Measurements from ENCODE around the gene ACTL7B. TPM values are rescaled to one million over a fixed set of nuclear protein-coding genes. Genes with fewer than 3 reads are reported as not detected.

ACTL7B gene
- total RNA-seq (2022), result not detected in 2 replicates
- Bru-seq, nascent RNA, result percentile 30 among the genes with signal in this experiment
- BruChase-seq, experiment 1, labeled RNA remaining after a 6-hour chase, result percentile 16 among the genes with signal in this experiment
- percentile 20 among the genes with signal in this experiment for BruChase-seq, experiment 2, labeled RNA remaining after a 2-hour chase
- long read RNA-seq, result 0 reads

GRCh38 chr9:108855888-108856287, at the start of gene ACTL7B:
Gene ACTL7B (minus strand): TSS chr9:108855986. CDS start chr9:108855930, 56 bp downstream.
- Mint-ChIP-seq H3K9me3 (ENCODE audit: unreplicated experiment) (peaks cover 5% of the 10 kb centered on the region), H3K27me3 (ENCODE audit: insufficient read depth, unreplicated experiment) (no peaks in the 10 kb centered on the region), H3K36me3 (ENCODE audit: insufficient read depth, unreplicated experiment) (no peaks in the 10 kb centered on the region), H3K27ac (ENCODE audit: low read depth, unreplicated experiment) (no peak within 1 kb of the TSS), H3K4me1 (ENCODE audit: insufficient read depth, unreplicated experiment) (peaks cover 20% of the 10 kb centered on the region), H3K4me3 (ENCODE audit: unreplicated experiment) (no peak within 1 kb of the TSS)
- DNase-seq (ENCODE audit: unreplicated experiment), result no peak
- POLR2A ChIA-PET, result no interaction called here
- CTCF ChIA-PET, result interaction anchor here (1.3 kb wide), 1 partner anchor 98 kb away, joined by 3 read pairs; no protein-coding TSS in a partner anchor
- no TSS peak for BruUV-seq (replicated peaks)
- intact Hi-C loops (cut with micrococcal nuclease), result loop anchor here (10.0 kb wide), 1 partner anchor 469 kb away; the partner anchor contains the start of gene EPB41L4B
- TF ChIP-seq CTCF (IDR thresholded peaks at IDR 0.05; ENCODE audit: unreplicated experiment), result no peak

GRCh38 chr9:108905494-108905893, 49.7 kb upstream of the ACTL7B start:
- no peaks in the 10 kb centered on the region for H3K27me3 Mint-ChIP-seq (ENCODE audit: insufficient read depth, unreplicated experiment)
- POLR2A ChIA-PET, result interaction anchor here (1.0 kb wide), 1 partner anchor 12 kb away, joined by 3 read pairs; no protein-coding TSS in a partner anchor
- H3K4me1 Mint-ChIP-seq (ENCODE audit: insufficient read depth, unreplicated experiment), result no peaks in the 10 kb centered on the region
- intact Hi-C loops (cut with micrococcal nuclease), result no loop called here
- H3K27ac Mint-ChIP-seq (ENCODE audit: low read depth, unreplicated experiment), result no peak overlapping the region
- no peak overlapping the region for H3K4me3 Mint-ChIP-seq (ENCODE audit: unreplicated experiment)
- CTCF ChIA-PET, result no interaction called here
- no peaks in the 10 kb centered on the region for H3K9me3 Mint-ChIP-seq (ENCODE audit: unreplicated experiment)
- no TSS peak for BruUV-seq (replicated peaks)
- no peak for DNase-seq (ENCODE audit: unreplicated experiment)
- TF ChIP-seq CTCF (IDR thresholded peaks at IDR 0.05; ENCODE audit: unreplicated experiment), result no peak
- H3K36me3 Mint-ChIP-seq (ENCODE audit: insufficient read depth, unreplicated experiment), result peaks cover 74% of the 10 kb centered on the region

GRCh38 chr9:108904161-108904560, 48.4 kb upstream of the ACTL7B start:
- CTCF ChIA-PET, result no interaction called here
- no peak overlapping the region for H3K4me3 Mint-ChIP-seq (ENCODE audit: unreplicated experiment)
- POLR2A ChIA-PET, result interaction anchor here (1.6 kb wide), 1 partner anchor 30 kb away, joined by 4 read pairs; the partner anchor contains the start of genes ABITRAM and ELP1
- DNase-seq (ENCODE audit: unreplicated experiment), result no peak
- BruUV-seq (replicated peaks), result no TSS peak
- intact Hi-C loops (cut with micrococcal nuclease), result no loop called here
- no peaks in the 10 kb centered on the region for H3K4me1 Mint-ChIP-seq (ENCODE audit: insufficient read depth, unreplicated experiment)
- H3K36me3 Mint-ChIP-seq (ENCODE audit: insufficient read depth, unreplicated experiment), result peaks cover 75% of the 10 kb centered on the region
- no peak for TF ChIP-seq CTCF (IDR thresholded peaks at IDR 0.05; ENCODE audit: unreplicated experiment)
- no peaks in the 10 kb centered on the region for H3K9me3 Mint-ChIP-seq (ENCODE audit: unreplicated experiment)
- H3K27ac Mint-ChIP-seq (ENCODE audit: low read depth, unreplicated experiment), result no peak overlapping the region
- H3K27me3 Mint-ChIP-seq (ENCODE audit: insufficient read depth, unreplicated experiment), result no peaks in the 10 kb centered on the region

GRCh38 chr9:108903420-108904103, 47.8 kb upstream of the ACTL7B start:
- no peak overlapping the region for H3K4me3 Mint-ChIP-seq (ENCODE audit: unreplicated experiment)
- ChIA-PET POLR2A (interaction anchor here (0.7 to 1.6 kb wide), 2 partner anchors 18 to 30 kb away, joined by 3 to 4 read pairs; partner anchors contain the start of genes ABITRAM and ELP1), CTCF (no interaction called here)
- no peaks in the 10 kb centered on the region for H3K9me3 Mint-ChIP-seq (ENCODE audit: unreplicated experiment)
- intact Hi-C loops (cut with micrococcal nuclease), result no loop called here
- H3K36me3 Mint-ChIP-seq (ENCODE audit: insufficient read depth, unreplicated experiment), result peaks cover 76% of the 10 kb centered on the region
- no peak for TF ChIP-seq CTCF (IDR thresholded peaks at IDR 0.05; ENCODE audit: unreplicated experiment)
- DNase-seq (ENCODE audit: unreplicated experiment), result peak; percentile 14
- H3K27ac Mint-ChIP-seq (ENCODE audit: low read depth, unreplicated experiment), result no peak overlapping the region
- H3K27me3 Mint-ChIP-seq (ENCODE audit: insufficient read depth, unreplicated experiment), result no peaks in the 10 kb centered on the region
- BruUV-seq (replicated peaks), result no TSS peak
- H3K4me1 Mint-ChIP-seq (ENCODE audit: insufficient read depth, unreplicated experiment), result no peaks in the 10 kb centered on the region
